Sigmoid colon (tissue), 7 donors: ENCODE data around the gene CCT5. TPM values are rescaled to one million over a fixed set of nuclear protein-coding genes. Genes with fewer than 3 reads are reported as not detected.

ENCODE experiments used
- DNase-seq: peaks from one replicate; pipeline ENCODE4 v3.0.0-alpha.2; 2019
- H3K27ac ChIP-seq, 4 donors: fragments of 200-600 bp; sonication (generic); one replicate each; pipeline ENCODE4 v1.5.1; 2016 to 2019; ENCODE audit warnings: mild to moderate bottlenecking in 1 of 4
- H3K27me3 ChIP-seq, 3 donors: fragments of 200-600 bp; sonication (generic); one replicate each; pipeline ENCODE4 v1.5.1; 2019; ENCODE audit warnings: mild to moderate bottlenecking in 1 of 3
- H3K36me3 ChIP-seq, 4 donors: fragments of 200-600 bp; sonication (generic); one replicate each; pipeline ENCODE4 v1.5.1; 2016 to 2019
- H3K4me1 ChIP-seq, 4 donors: fragments of 200-600 bp; sonication (generic); one replicate each; pipeline ENCODE4 v1.5.1; 2017 to 2019
- H3K4me3 ChIP-seq, 4 donors: fragments of 200-600 bp; sonication (generic); one replicate each; pipeline ENCODE4 v1.5.1; 2017 to 2019; ENCODE audit warnings: mild to moderate bottlenecking in 2 of 4, moderate library complexity in 1 of 4
- H3K9me3 ChIP-seq, 4 donors: fragments of 200-600 bp in 3 of 4; sonication (generic) in 3 of 4; one replicate each; pipeline versions ENCODE4 v1.5.1 to v1.6.1; 2013 to 2019
- EP300 ChIP-seq, 4 donors: sonication (generic); formaldehyde crosslinking; IDR thresholded peaks; one replicate each; pipeline ENCODE4 v1.6.1; 2017; ENCODE audit warnings: antibody characterized with exemption in 4 of 4
- POLR2A ChIP-seq, 2 donors: fragments of 450-650 bp; IDR thresholded peaks; one replicate each; pipeline ENCODE4 v1.6.1; 2016; ENCODE audit warnings: antibody characterized with exemption in 2 of 2, mild to moderate bottlenecking in 2 of 2, moderate library complexity in 2 of 2
- POLR2AphosphoS5 ChIP-seq, 4 donors: sonication (generic); formaldehyde crosslinking; IDR thresholded peaks; one replicate each; pipeline ENCODE4 v1.6.1; 2017; ENCODE audit warnings: antibody characterized with exemption in 4 of 4
- WGBS, 2 donors: extraction: QIAGEN DNeasy Blood & Tissue Kit; methylation state at CpG; one replicate each; pipeline ENCODE4 v1.1.7; 2013; 5-methylcytosine and 5-hydroxymethylcytosine counted together
- intact Hi-C: fragments of 100-400 bp; cut with DNase I; formaldehyde crosslinking; loops from one replicate; pipeline ENCODE4 v1.15.1; 2023
- polyA plus RNA-seq, 3 donors: library from polyadenylated mRNA; stranded (reverse); fragments of 200-250 nt; gene quantifications; one replicate each; pipeline ENCODE4 v1.2.3, GENCODE V29; 2013
- total RNA-seq, 4 donors: library from RNA; depleted of rRNA; stranded (reverse); fragments of >200 nt; gene quantifications; one replicate each; pipeline ENCODE4 v1.1.0, GENCODE V29; 2016
- TF ChIP-seq, protein P1 (sequence below), 4 experiments: fragments of 450-650 bp in 3 of 4; fragments of 200-600 bp in 1 of 4; IDR thresholded peaks; one replicate each; pipeline ENCODE4 v1.5.1; 2016 to 2019; ENCODE audit warnings: antibody characterized with exemption in 4 of 4, mild to moderate bottlenecking in 3 of 4, moderate library complexity in 2 of 4
- donor health status: healthy with polysubstance abuse.
- donor health status: Bipolar disorder and iron deficiency.
- donor health status: healthy.

The CCT5 gene
- total and polyA plus RNA-seq, 7 donors = 63.4 to 198 (median 122) TPM

DNA sequence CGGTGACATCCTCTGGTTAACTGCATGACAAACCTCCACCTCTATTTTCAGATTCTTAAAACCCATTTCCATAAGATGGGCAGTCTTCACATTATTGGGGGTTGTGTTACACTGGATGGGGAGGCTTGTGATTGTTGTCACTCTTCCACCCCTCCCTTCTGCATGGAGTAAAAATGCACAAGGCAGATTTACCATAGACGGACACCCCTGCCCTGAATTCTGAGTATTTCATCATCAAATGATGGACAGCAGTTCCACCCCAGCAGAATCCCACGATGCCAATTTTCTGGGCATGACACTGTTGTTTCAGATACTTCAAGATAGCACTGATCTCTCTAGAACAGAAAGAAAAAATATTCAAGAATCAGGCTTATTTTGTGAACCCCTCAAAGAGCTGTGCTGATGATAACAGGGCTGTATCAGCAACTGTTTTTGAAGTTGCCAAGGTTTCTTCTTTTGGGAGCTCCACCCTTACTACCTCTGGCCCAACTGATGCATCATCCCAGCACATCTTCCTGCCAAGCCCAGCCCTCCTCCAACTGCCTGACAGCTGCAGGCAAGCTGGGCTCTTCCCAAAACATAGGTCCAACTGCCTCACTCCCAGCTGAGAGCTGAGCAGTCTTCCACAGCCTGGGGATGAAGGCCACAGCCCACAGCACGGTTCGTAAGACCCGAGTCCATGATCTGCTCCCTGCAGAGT is 36.2 kb downstream of the CCT5 start:
- DNase-seq = peak; percentile 76

DNA sequence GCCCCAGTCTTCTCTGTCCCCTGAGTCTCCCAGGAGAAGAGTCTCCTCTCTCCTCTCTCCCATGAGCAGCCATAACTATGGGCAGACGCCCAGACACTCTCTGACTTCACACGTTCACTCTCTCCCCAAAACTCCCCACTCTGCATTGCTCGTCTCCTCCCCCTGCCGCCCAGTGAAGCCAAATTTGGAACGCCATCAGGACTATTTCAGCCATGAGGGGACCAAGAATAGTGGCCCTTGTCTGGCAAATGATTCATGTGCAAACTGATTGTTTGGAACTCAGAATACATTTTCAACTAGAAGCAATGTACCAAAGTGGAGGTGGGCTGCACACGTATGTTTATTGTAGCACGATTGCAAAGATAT is 36.8 kb downstream of the CCT5 start:
- H3K27ac ChIP-seq = no peak overlapping the region
- H3K36me3 ChIP-seq = peaks cover 0 to 31% (median 0%) of the 10 kb centered on the region in 4 donors
- H3K27me3 ChIP-seq = no peaks in the 10 kb centered on the region
- TF ChIP-seq EP300 (IDR thresholded peaks at IDR 0.05) (no peak), POLR2A (IDR thresholded peaks at IDR 0.05) (no peak), POLR2AphosphoS5 (IDR thresholded peaks at IDR 0.05) (no peak)
- TF ChIP-seq, protein P1, sequence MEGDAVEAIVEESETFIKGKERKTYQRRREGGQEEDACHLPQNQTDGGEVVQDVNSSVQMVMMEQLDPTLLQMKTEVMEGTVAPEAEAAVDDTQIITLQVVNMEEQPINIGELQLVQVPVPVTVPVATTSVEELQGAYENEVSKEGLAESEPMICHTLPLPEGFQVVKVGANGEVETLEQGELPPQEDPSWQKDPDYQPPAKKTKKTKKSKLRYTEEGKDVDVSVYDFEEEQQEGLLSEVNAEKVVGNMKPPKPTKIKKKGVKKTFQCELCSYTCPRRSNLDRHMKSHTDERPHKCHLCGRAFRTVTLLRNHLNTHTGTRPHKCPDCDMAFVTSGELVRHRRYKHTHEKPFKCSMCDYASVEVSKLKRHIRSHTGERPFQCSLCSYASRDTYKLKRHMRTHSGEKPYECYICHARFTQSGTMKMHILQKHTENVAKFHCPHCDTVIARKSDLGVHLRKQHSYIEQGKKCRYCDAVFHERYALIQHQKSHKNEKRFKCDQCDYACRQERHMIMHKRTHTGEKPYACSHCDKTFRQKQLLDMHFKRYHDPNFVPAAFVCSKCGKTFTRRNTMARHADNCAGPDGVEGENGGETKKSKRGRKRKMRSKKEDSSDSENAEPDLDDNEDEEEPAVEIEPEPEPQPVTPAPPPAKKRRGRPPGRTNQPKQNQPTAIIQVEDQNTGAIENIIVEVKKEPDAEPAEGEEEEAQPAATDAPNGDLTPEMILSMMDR (IDR thresholded peaks at IDR 0.05) = no peak
- peaks cover 0 to 7% (median 0%) of the 10 kb centered on the region in 4 donors for H3K4me1 ChIP-seq
- WGBS, 2 donors = 85 to 88% methylated on average over 7 of the region's 7 CpGs
- no peaks in the 10 kb centered on the region for H3K9me3 ChIP-seq
- no peak for DNase-seq
- no peak overlapping the region for H3K4me3 ChIP-seq
- intact Hi-C loops = loop anchor here (10.0 kb wide), 1 partner anchor 48 kb away; no protein-coding TSS in a partner anchor

More for the DNA sequence above, 36.2 kb downstream of the CCT5 start:
- intact Hi-C loops = loop anchor here (10.0 kb wide), 1 partner anchor 48 kb away; no protein-coding TSS in a partner anchor
- no peaks in the 10 kb centered on the region for H3K9me3 ChIP-seq
- WGBS, 2 donors = 82 to 84% methylated on average over 6 of the region's 6 CpGs
- peaks cover 0 to 31% (median 0%) of the 10 kb centered on the region in 4 donors for H3K36me3 ChIP-seq
- H3K4me1 ChIP-seq = peaks cover 0 to 7% (median 0%) of the 10 kb centered on the region in 4 donors
- H3K27me3 ChIP-seq = no peaks in the 10 kb centered on the region
- TF ChIP-seq POLR2AphosphoS5 (IDR thresholded peaks at IDR 0.05) = no peak
- TF ChIP-seq, protein P1 (IDR thresholded peaks at IDR 0.05) = no peak
- no peak for TF ChIP-seq EP300 (IDR thresholded peaks at IDR 0.05)
- no peak overlapping the region for H3K27ac ChIP-seq
- no peak overlapping the region for H3K4me3 ChIP-seq

DNA sequence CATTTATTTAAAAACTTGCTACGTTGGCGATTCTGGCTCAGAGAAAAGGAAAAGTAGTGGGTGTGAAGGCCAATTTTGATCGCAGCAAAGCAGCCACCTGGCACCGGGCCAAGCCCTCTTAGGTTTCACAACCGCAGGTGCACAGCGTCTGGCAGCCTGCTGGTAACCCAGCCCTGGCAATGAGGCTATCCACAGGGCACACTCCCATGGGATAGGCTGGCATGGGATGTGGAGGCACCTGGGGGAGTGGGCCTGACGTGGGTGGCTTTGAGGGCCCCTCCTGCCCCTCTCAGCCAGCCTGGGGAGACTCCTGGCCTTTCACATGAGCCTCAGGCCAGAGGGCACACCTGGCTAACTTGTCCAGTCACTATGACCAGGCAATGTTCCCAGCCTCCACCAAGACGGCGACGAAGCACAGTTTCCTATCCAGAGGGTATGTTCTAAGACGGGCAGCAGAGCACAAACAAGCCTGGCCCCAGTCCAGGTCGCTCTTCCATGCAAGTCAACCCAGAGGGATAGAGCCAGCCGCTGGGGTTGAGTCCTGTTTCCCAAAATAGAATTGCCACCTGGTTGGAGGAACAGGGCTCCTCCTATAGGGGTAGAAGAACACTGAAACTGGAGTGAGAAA is 38.6 kb downstream of the CCT5 start:
- H3K27ac ChIP-seq = no peak overlapping the region
- DNase-seq = no peak
- TF ChIP-seq POLR2AphosphoS5 (IDR thresholded peaks at IDR 0.05) = no peak
- TF ChIP-seq, protein P1 (IDR thresholded peaks at IDR 0.05) = no peak
- no peak for TF ChIP-seq EP300 (IDR thresholded peaks at IDR 0.05)
- no peak for TF ChIP-seq POLR2A (IDR thresholded peaks at IDR 0.05)
- WGBS, 2 donors = 13 to 42% methylated on average over 13 of the region's 13 CpGs
- H3K4me3 ChIP-seq = no peak overlapping the region
- peaks cover 0 to 7% (median 0%) of the 10 kb centered on the region in 4 donors for H3K4me1 ChIP-seq
- peaks cover 0 to 31% (median 0%) of the 10 kb centered on the region in 4 donors for H3K36me3 ChIP-seq
- no peaks in the 10 kb centered on the region for H3K9me3 ChIP-seq
- no peaks in the 10 kb centered on the region for H3K27me3 ChIP-seq
- intact Hi-C loops = loop anchor here (10.0 kb wide), 1 partner anchor 46 kb away; no protein-coding TSS in a partner anchor

DNA sequence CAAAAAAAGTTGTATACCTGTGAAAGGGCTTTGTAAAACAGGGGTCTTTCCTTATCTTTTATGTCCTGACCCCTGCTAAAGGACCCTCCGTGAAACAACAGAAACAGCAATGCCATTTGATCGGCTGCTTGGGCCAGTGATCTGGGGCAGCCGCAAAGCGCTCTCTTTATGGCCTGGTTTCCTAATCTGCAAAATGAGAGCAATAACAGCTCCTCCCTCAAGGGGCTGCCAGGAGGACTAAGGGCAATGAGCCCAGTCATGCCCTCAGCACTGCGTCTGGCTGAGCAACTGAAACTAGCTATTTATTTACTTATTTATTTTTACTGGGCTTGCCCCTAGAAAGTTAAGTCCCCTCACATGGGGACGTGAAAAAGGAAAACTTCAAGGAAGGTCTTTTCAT is 39.3 kb downstream of the CCT5 start:
- 15 to 63% methylated on average over 6 of the region's 6 CpGs for WGBS, 2 donors
- Histone ChIP-seq H3K9me3 (no peaks in the 10 kb centered on the region), H3K4me3 (no peak overlapping the region), H3K4me1 (peaks cover 0 to 7% (median 0%) of the 10 kb centered on the region in 4 donors), H3K27me3 (no peaks in the 10 kb centered on the region), H3K27ac (peak overlapping the region in 1 of 4 donors; percentile 22), H3K36me3 (peaks cover 0 to 31% (median 0%) of the 10 kb centered on the region in 4 donors)
- intact Hi-C loops = loop anchor here (10.0 kb wide), 1 partner anchor 45 kb away; no protein-coding TSS in a partner anchor
- no peak for DNase-seq
- TF ChIP-seq, protein P1 (IDR thresholded peaks at IDR 0.05) = no peak
- TF ChIP-seq POLR2AphosphoS5 (IDR thresholded peaks at IDR 0.05) (no peak), POLR2A (IDR thresholded peaks at IDR 0.05) (no peak), EP300 (IDR thresholded peaks at IDR 0.05) (no peak)
